Astrocyte (in vitro differentiated cells and primary cell): ENCODE results near the gene C1QTNF12. TPM values are rescaled to one million over a fixed set of nuclear protein-coding genes. Genes with fewer than 3 reads are reported as not detected.
A peak's percentile ranks its signal among the peaks of the same experiment; 100 is the strongest.

ENCODE experiments used
- DNase-seq: peaks from one replicate; pipeline ENCODE4 v3.0.0-alpha.2; 2010; ENCODE audit warnings: low read depth
- FAIRE-seq: peaks from 2 replicates; lab custom pipeline; 2011; peaks lifted over from hg19 to GRCh38; lab: Jason Lieb, UNC
- H2AFZ ChIP-seq: 2 replicates; pipeline ENCODE4 v1.6.0; 2012; ENCODE audit warnings: low read depth, low read length, inconsistent platforms
- H3K27ac ChIP-seq: 2 replicates; pipeline ENCODE4 v1.5.1; 2011; ENCODE audit warnings: low read depth, low read length, inconsistent platforms
- H3K27me3 ChIP-seq: 2 replicates; pipeline ENCODE4 v1.6.0; 2011; ENCODE audit warnings: low read length, inconsistent platforms; ENCODE audit not compliant: insufficient read depth
- H3K36me3 ChIP-seq: 2 replicates; pipeline ENCODE4 v1.5.1; 2011; ENCODE audit warnings: low read length, inconsistent platforms; ENCODE audit not compliant: insufficient read depth
- H3K4me1 ChIP-seq: 2 replicates; pipeline ENCODE4 v1.5.1; 2011; ENCODE audit warnings: low read length, inconsistent platforms; ENCODE audit not compliant: insufficient read depth
- H3K4me2 ChIP-seq: 2 replicates; pipeline ENCODE4 v1.6.0; 2012; ENCODE audit warnings: low read length, inconsistent platforms
- H3K4me3 ChIP-seq: 2 replicates; pipeline ENCODE4 v1.5.1; 2011; ENCODE audit warnings: low read depth, mild to moderate bottlenecking, low read length, inconsistent platforms; ENCODE audit not compliant: insufficient read depth
- H3K79me2 ChIP-seq: 2 replicates; pipeline ENCODE4 v1.6.0; 2012; ENCODE audit warnings: mild to moderate bottlenecking, low read length, inconsistent platforms; ENCODE audit not compliant: insufficient read depth
- H3K9ac ChIP-seq: 2 replicates; pipeline ENCODE4 v1.6.0; 2012; ENCODE audit warnings: mild to moderate bottlenecking, low read length, inconsistent platforms
- H3K9me3 ChIP-seq: 2 replicates; pipeline ENCODE4 v1.5.1; 2012; ENCODE audit warnings: low read depth, mild to moderate bottlenecking, low read length, inconsistent platforms; ENCODE audit not compliant: insufficient read depth
- H4K20me1 ChIP-seq: 2 replicates; pipeline ENCODE4 v1.6.0; 2012; ENCODE audit warnings: low read length, inconsistent platforms; ENCODE audit not compliant: insufficient read depth
- H3K27ac Mint-ChIP-seq: one replicate; pipeline ENCODE4 v1.8.0; 2021; ENCODE audit warnings: mild to moderate bottlenecking, mixed read lengths; ENCODE audit not compliant: unreplicated experiment
- H3K27me3 Mint-ChIP-seq: one replicate; pipeline ENCODE4 v1.8.0; 2021; ENCODE audit warnings: low read depth, mixed read lengths; ENCODE audit not compliant: unreplicated experiment
- H3K36me3 Mint-ChIP-seq: one replicate; pipeline ENCODE4 v1.8.0; 2021; ENCODE audit warnings: low read depth, mixed read lengths; ENCODE audit not compliant: unreplicated experiment
- H3K4me1 Mint-ChIP-seq: one replicate; pipeline ENCODE4 v1.8.0; 2021; ENCODE audit warnings: low read depth, mixed read lengths; ENCODE audit not compliant: unreplicated experiment
- H3K4me3 Mint-ChIP-seq: one replicate; pipeline ENCODE4 v1.8.0; 2021; ENCODE audit warnings: mild to moderate bottlenecking, moderate library complexity, mixed read lengths; ENCODE audit not compliant: unreplicated experiment
- H3K9me3 Mint-ChIP-seq: one replicate; pipeline ENCODE4 v1.8.0; 2021; ENCODE audit warnings: mild to moderate bottlenecking, mixed read lengths; ENCODE audit not compliant: unreplicated experiment
- CTCF ChIP-seq: IDR thresholded peaks from 2 replicates; pipeline ENCODE4 v1.5.1; 2011; ENCODE audit warnings: low read depth, mild to moderate bottlenecking, inconsistent platforms, low read length, moderate library complexity; ENCODE audit not compliant: insufficient read depth
- EZH2 ChIP-seq: IDR thresholded peaks from 2 replicates; pipeline ENCODE4 v1.6.1; 2012; ENCODE audit warnings: mild to moderate bottlenecking, low read length, inconsistent platforms; ENCODE audit not compliant: insufficient read depth
- total RNA-seq: library from RNA; stranded (reverse); gene quantifications from 2 replicates; pipeline ENCODE4 v1.2.1, GENCODE V29; 2021

Gene C1QTNF12
- total RNA-seq, 1 donor from 2014 or later = 3.9 TPM

DNA sequence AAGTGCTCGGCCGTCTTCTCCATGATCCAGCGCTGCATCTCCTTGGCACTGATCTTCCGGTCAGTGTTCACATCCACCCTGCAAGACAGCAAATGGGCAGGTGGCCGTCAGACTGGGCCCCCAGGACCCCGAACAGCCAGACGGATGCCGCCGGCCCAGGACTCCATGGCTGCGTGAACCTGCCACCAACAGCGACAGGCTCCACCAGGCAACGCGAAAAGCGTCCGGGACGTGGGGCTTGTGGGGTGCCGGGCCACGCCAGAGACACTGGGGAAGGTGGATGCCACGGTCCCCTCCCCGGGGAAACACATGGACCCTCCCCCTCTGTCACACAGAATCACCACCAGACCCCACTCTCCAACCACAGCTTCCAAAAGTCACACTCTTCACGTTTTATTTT lies 22.6 kb downstream of the C1QTNF12 start:
- Histone ChIP-seq H3K9me3 (no peaks in the 10 kb centered on the region), H3K4me3 (no peak overlapping the region), H3K4me2 (no peak overlapping the region), H2AFZ (no peak overlapping the region), H3K79me2 (peaks cover 59% of the 10 kb centered on the region), H3K27me3 (no peaks in the 10 kb centered on the region), H3K4me1 (no peaks in the 10 kb centered on the region), H4K20me1 (peaks cover 57% of the 10 kb centered on the region), H3K9ac (no peak overlapping the region), H3K36me3 (peaks cover 3% of the 10 kb centered on the region), H3K27ac (no peak overlapping the region)
- Mint-ChIP-seq H3K4me1 (no peaks in the 10 kb centered on the region), H3K27me3 (no peaks in the 10 kb centered on the region), H3K36me3 (peaks cover 15% of the 10 kb centered on the region), H3K27ac (no peak overlapping the region), H3K9me3 (no peaks in the 10 kb centered on the region), H3K4me3 (no peak overlapping the region)
- no peak for DNase-seq
- FAIRE-seq = no peak
- TF ChIP-seq EZH2 = no peak
- TF ChIP-seq CTCF = no peak

DNA sequence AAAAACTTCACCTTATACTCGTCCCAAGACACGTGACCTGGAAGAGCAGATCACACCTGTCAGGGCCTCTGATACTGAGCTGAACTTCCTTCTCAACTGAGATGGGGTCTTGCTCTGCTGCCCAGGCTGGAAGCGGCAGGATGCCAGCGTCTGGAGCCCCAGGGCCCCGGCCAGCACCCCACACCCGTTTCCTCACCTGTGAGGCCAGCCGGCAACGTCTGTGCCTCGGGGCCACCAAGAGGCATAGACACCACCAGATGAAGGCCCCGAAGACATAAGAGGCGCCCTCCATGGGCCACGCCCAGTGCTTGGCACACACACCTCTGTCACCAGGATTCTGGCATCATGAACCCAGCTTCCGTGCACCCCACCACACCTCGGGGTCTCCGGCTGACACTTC lies 23.2 kb downstream of the C1QTNF12 start:
- FAIRE-seq (no peak), DNase-seq (no peak)
- H2AFZ ChIP-seq = no peak overlapping the region
- H3K79me2 ChIP-seq = peaks cover 53% of the 10 kb centered on the region
- peaks cover 5% of the 10 kb centered on the region for H3K36me3 ChIP-seq
- Mint-ChIP-seq H3K27ac (no peak overlapping the region), H3K9me3 (no peaks in the 10 kb centered on the region), H3K36me3 (peaks cover 15% of the 10 kb centered on the region), H3K4me3 (no peak overlapping the region), H3K4me1 (no peaks in the 10 kb centered on the region), H3K27me3 (no peaks in the 10 kb centered on the region)
- TF ChIP-seq EZH2 = no peak
- no peak for TF ChIP-seq CTCF
- H3K4me3 ChIP-seq = no peak overlapping the region
- H3K27me3 ChIP-seq = no peaks in the 10 kb centered on the region
- no peak overlapping the region for H3K4me2 ChIP-seq
- no peak overlapping the region for H3K27ac ChIP-seq
- no peaks in the 10 kb centered on the region for H3K4me1 ChIP-seq
- H3K9me3 ChIP-seq = no peaks in the 10 kb centered on the region
- no peak overlapping the region for H3K9ac ChIP-seq
- peaks cover 52% of the 10 kb centered on the region for H4K20me1 ChIP-seq

DNA sequence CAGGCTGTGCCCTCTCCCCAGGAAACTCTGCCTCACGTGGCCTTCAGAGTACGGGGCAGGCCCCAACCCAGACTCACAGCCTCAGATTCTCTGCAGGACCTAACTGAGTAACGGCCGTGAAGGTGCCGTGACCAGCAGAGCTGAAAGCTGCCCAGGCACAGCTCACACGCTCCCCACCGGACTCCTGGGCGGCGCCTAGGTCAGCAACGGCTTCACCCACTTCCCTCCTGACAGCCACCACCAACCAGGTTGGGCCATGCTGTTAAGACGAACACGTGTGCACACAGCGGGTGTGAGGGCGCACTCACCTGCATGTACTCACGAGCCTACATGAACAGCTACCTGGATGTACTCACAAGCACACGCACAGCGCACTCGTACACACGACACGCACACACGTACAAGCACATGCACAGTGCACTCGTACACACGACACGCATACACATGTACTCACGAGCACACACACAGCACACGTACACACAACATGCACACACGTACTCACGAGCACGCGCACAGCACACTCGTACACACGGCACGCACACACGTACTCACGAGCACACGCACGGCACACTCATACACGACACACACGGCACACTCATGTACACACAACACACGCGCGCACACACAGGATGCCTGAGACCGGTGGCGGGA lies 23.8 kb downstream of the C1QTNF12 start:
- Histone ChIP-seq H3K36me3 (peaks cover 6% of the 10 kb centered on the region), H3K4me2 (no peak overlapping the region), H3K4me1 (no peaks in the 10 kb centered on the region), H3K27ac (no peak overlapping the region), H4K20me1 (peaks cover 52% of the 10 kb centered on the region), H3K9me3 (no peaks in the 10 kb centered on the region), H2AFZ (no peak overlapping the region), H3K79me2 (peaks cover 47% of the 10 kb centered on the region), H3K4me3 (no peak overlapping the region), H3K9ac (no peak overlapping the region), H3K27me3 (no peaks in the 10 kb centered on the region)
- Mint-ChIP-seq H3K36me3 (peaks cover 15% of the 10 kb centered on the region), H3K4me1 (no peaks in the 10 kb centered on the region), H3K9me3 (no peaks in the 10 kb centered on the region), H3K4me3 (peak overlapping the region; percentile 35), H3K27me3 (no peaks in the 10 kb centered on the region), H3K27ac (no peak overlapping the region)
- no peak for FAIRE-seq
- no peak for TF ChIP-seq EZH2
- no peak for TF ChIP-seq CTCF
- DNase-seq = no peak
